Lower leg skin (tissue), 4 donors: ENCODE data around the gene PEX11G. TPM values are rescaled to one million over a fixed set of nuclear protein-coding genes. Genes with fewer than 3 reads are reported as not detected.

Experiments used
- DNase-seq, 2 donors: peaks; one replicate each; pipeline ENCODE4 v3.0.0-alpha.2; 2019; ENCODE audit warnings: low spot score in 2 of 2
- H3K4me3 ChIP-seq: fragments of 200-600 bp; sonication (generic); 2 replicates; pipeline ENCODE4 v1.5.1; 2017; ENCODE audit warnings: mild to moderate bottlenecking, low read depth; ENCODE audit not compliant: poor library complexity, severe bottlenecking
- POLR2A ChIP-seq, 2 donors: fragments of 450-650 bp; IDR thresholded peaks; one replicate each; pipeline ENCODE4 v1.6.1; 2016 to 2017; ENCODE audit warnings: antibody characterized with exemption in 2 of 2, mild to moderate bottlenecking in 1 of 2, moderate library complexity in 1 of 2
- WGBS, 2 donors: methylation state at CpG; one replicate each; pipeline ENCODE4 v1.1.5; 2018; 5-methylcytosine and 5-hydroxymethylcytosine counted together
- intact Hi-C: fragments of 100-400 bp; cut with DNase I; formaldehyde crosslinking; loops from one replicate; pipeline ENCODE4 v1.15.0; 2023; ENCODE audit warnings: low total_unique reads
- total RNA-seq, 4 donors: library from RNA; depleted of rRNA; stranded (reverse); fragments of >200 nt; gene quantifications; one replicate each; pipeline ENCODE4 v1.1.0, GENCODE V29; 2016
- TF ChIP-seq, protein P1 (sequence below), 3 donors: fragments of 450-650 bp; IDR thresholded peaks; one replicate each; pipeline ENCODE4 v1.5.1; 2016; ENCODE audit warnings: antibody characterized with exemption in 3 of 3, mild to moderate bottlenecking in 3 of 3, moderate library complexity in 2 of 3

The PEX11G gene
- total RNA-seq, 4 donors from 2014 or later: 3.2 to 8.2 (median 4.7) TPM

DNA sequence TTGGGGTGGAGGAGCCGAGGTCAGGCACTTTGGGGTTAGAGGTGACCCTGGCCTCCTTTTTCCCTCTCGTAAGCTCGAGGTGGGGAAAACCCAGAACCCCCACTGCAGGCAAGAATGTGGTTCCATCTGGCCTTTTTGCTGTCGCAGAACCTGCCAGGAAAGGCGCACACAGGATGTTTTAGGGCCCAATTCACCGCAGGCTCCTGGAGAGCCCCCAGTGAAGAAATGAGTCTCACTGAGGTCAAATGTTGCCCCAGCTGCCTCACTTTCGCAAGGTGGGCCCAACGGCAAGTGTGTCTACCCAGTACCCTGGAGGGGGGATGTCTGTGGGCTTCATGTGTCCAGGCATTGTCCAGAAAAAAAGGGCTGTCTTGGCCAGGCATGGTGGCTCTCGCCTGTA, 61.8 kb downstream of the PEX11G start:
- 82 to 86% methylated on average over 9 of the region's 9 CpGs for WGBS, 2 donors
- H3K4me3 ChIP-seq: no peak overlapping the region
- TF ChIP-seq POLR2A (IDR thresholded peaks at IDR 0.05): no peak
- TF ChIP-seq, protein P1, sequence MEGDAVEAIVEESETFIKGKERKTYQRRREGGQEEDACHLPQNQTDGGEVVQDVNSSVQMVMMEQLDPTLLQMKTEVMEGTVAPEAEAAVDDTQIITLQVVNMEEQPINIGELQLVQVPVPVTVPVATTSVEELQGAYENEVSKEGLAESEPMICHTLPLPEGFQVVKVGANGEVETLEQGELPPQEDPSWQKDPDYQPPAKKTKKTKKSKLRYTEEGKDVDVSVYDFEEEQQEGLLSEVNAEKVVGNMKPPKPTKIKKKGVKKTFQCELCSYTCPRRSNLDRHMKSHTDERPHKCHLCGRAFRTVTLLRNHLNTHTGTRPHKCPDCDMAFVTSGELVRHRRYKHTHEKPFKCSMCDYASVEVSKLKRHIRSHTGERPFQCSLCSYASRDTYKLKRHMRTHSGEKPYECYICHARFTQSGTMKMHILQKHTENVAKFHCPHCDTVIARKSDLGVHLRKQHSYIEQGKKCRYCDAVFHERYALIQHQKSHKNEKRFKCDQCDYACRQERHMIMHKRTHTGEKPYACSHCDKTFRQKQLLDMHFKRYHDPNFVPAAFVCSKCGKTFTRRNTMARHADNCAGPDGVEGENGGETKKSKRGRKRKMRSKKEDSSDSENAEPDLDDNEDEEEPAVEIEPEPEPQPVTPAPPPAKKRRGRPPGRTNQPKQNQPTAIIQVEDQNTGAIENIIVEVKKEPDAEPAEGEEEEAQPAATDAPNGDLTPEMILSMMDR (IDR thresholded peaks at IDR 0.05): no peak
- intact Hi-C loops: no loop called here
- no peak for DNase-seq

Other genes with a start within 250 kb of the PEX11G start
- gene INSR, start 194.6 kb downstream of the PEX11G start, total RNA-seq: 100 to 1,000 TPM in 1 of 4 donors, 10 to 100 TPM in 3; 70.7 to 165 (median 89.2) TPM
- gene ARHGEF18, start 140.1 kb downstream of the PEX11G start, total RNA-seq: 10 to 100 TPM; 32.3 to 49.2 (median 36.3) TPM
- 10 to 100 TPM; 30.4 to 42.8 (median 36.9) TPM for gene ZNF358, start 27.1 kb upstream of the PEX11G start, total RNA-seq
- gene MCOLN1, start 33.6 kb upstream of the PEX11G start, total RNA-seq: 10 to 100 TPM; 15.2 to 37.7 (median 28.6) TPM
- gene PNPLA6, start 46.7 kb upstream of the PEX11G start, total RNA-seq: 10 to 100 TPM; 58.3 to 89.8 (median 71.0) TPM
- gene CAMSAP3, start 106.8 kb upstream of the PEX11G start, total RNA-seq: 100 to 1,000 TPM in 3 of 4 donors, 10 to 100 TPM in 1; 75.3 to 174 (median 110) TPM
- gene XAB2, start 140.5 kb upstream of the PEX11G start, total RNA-seq: 10 to 100 TPM; 55.9 to 99.1 (median 67.7) TPM
- 100 to 1,000 TPM in 1 of 4 donors, 10 to 100 TPM in 2, 1 to 10 TPM in 1; 9.0 to 267 (median 19.1) TPM for gene PET100, start 140.8 kb upstream of the PEX11G start, total RNA-seq
- gene PCP2, start 144.7 kb upstream of the PEX11G start, total RNA-seq: 1 to 10 TPM in 3 of 4 donors, not detected in 1; 1.1 to 6.5 (median 4.2) TPM
- gene STXBP2, start 148.1 kb upstream of the PEX11G start, total RNA-seq: 100 to 1,000 TPM in 1 of 4 donors, 10 to 100 TPM in 3; 43.8 to 109 (median 69.9) TPM
- not detected for gene RETN, start 180.0 kb upstream of the PEX11G start, total RNA-seq
- gene MCEMP1, start 188.1 kb upstream of the PEX11G start, total RNA-seq: not detected
- 100 to 1,000 TPM; 115 to 197 (median 143) TPM for gene TRAPPC5, start 191.8 kb upstream of the PEX11G start, total RNA-seq
- gene FCER2, start 213.1 kb upstream of the PEX11G start, total RNA-seq: not detected
- 1 to 10 TPM in 1 of 4 donors, under 1 TPM in 1, not detected in 2; 0.36 to 2.3 TPM for gene CLEC4G, start 243.1 kb upstream of the PEX11G start, total RNA-seq